SK-N-SH (cell line): ENCODE results near the gene LAMA1. TPM values are rescaled to one million over a fixed set of nuclear protein-coding genes. Genes with fewer than 3 reads are reported as not detected.

Experiments
- CTCF ChIA-PET: fragments of 300-600, 350-600 bp; formaldehyde crosslinking; extraction: SDS; loops from one replicate; lab custom pipeline; 2021; lab: Yijun Ruan, JAX
- POLR2A ChIA-PET: fragments of 350-600 bp; sonication (Branson Sonifier 250); formaldehyde crosslinking; extraction: SDS; loops from one replicate; lab custom pipeline; 2020; ENCODE audit warnings: antibody characterized with exemption, inconsistent platforms; lab: Yijun Ruan, JAX
- DNase-seq: peaks from one replicate; pipeline ENCODE4 v3.0.0; 2012
- H2AFZ ChIP-seq: fragments of 200-600 bp; sonication (generic); 2 replicates; pipeline ENCODE4 v1.8.1; 2016; ENCODE audit warnings: antibody characterized with exemption, mild to moderate bottlenecking, low read depth
- H3F3A ChIP-seq: fragments of 200-600 bp; sonication (generic); replicated peaks from 2 replicates; pipeline ENCODE3; 2016; ENCODE audit warnings: antibody characterized with exemption, mild to moderate bottlenecking; ENCODE audit not compliant: insufficient read depth
- H3K27ac ChIP-seq, 2 experiments: fragments of 200-500 bp in 1 of 2; fragments of 200-600 bp in 1 of 2; sonication (Bioruptor generic) in 1 of 2; sonication (generic), shearing (Covaris generic) in 1 of 2; 2 replicates each; pipeline versions ENCODE4 v1.5.1 to v1.6.1; 2014 to 2016; ENCODE audit warnings: low read depth in 2 of 2, inconsistent platforms in 1 of 2, low read length in 1 of 2, mild to moderate bottlenecking in 1 of 2, mixed read lengths in 1 of 2
- H3K27me3 ChIP-seq: fragments of 200-600 bp; sonication (generic), shearing (Covaris generic); 2 replicates; pipeline ENCODE4 v1.6.1; 2016; ENCODE audit warnings: mixed run types; ENCODE audit not compliant: insufficient read depth
- H3K36me3 ChIP-seq, 2 experiments: fragments of 200-500 bp in 1 of 2; fragments of 200-600 bp in 1 of 2; sonication (Bioruptor generic) in 1 of 2; sonication (generic) in 1 of 2; replicated peaks in 1 of 2; 2 replicates each; pipeline versions ENCODE3 to v1.5.1; 2014 to 2016; ENCODE audit warnings: low read length in 1 of 2, mild to moderate bottlenecking in 1 of 2; ENCODE audit not compliant: insufficient read depth in 2 of 2, control insufficient read depth in 1 of 2
- H3K4me1 ChIP-seq, 2 experiments: fragments of 200-500 bp in 1 of 2; fragments of 200-600 bp in 1 of 2; sonication (Bioruptor generic) in 1 of 2; sonication (generic), shearing (Covaris generic) in 1 of 2; 2 replicates each; pipeline versions ENCODE4 v1.5.1 to v1.6.1; 2014 to 2016; ENCODE audit warnings: low read depth in 1 of 2, low read length in 1 of 2, mixed run types in 1 of 2; ENCODE audit not compliant: insufficient read depth in 2 of 2, control insufficient read depth in 1 of 2
- H3K4me2 ChIP-seq: fragments of 200-600 bp; sonication (generic), shearing (Covaris generic); 2 replicates; pipeline ENCODE4 v1.6.1; 2017; ENCODE audit warnings: mixed run types
- H3K4me3 ChIP-seq, 2 experiments: fragments of 200-500 bp in 1 of 2; fragments of 200-600 bp in 1 of 2; sonication (Bioruptor generic) in 1 of 2; sonication (generic), shearing (Covaris generic) in 1 of 2; 2 replicates each; pipeline versions ENCODE4 v1.5.1 to v1.8.1; 2014 to 2016; ENCODE audit warnings: low read depth in 2 of 2, inconsistent platforms in 1 of 2, low read length in 1 of 2, mild to moderate bottlenecking in 1 of 2, mixed read lengths in 1 of 2, moderate library complexity in 1 of 2
- H3K79me2 ChIP-seq: fragments of 200-600 bp; sonication (generic); 2 replicates; pipeline ENCODE4 v1.8.1; 2017; ENCODE audit warnings: mild to moderate bottlenecking; ENCODE audit not compliant: insufficient read depth
- H3K9ac ChIP-seq: fragments of 200-600 bp; sonication (generic); 2 replicates; pipeline ENCODE4 v1.6.1; 2017; ENCODE audit warnings: mixed run types
- H3K9me2 ChIP-seq: fragments of 200-600 bp; sonication (generic); 2 replicates; pipeline ENCODE4 v1.6.1; 2017; ENCODE audit warnings: mixed run types
- H3K9me3 ChIP-seq: fragments of 200-600 bp; sonication (generic); 2 replicates; pipeline ENCODE4 v1.6.1; 2017; ENCODE audit warnings: mixed run types, mild to moderate bottlenecking, moderate library complexity
- H4K20me1 ChIP-seq: fragments of 200-600 bp; sonication (generic); 2 replicates; pipeline ENCODE4 v1.6.1; 2017; ENCODE audit warnings: mild to moderate bottlenecking, mixed run types; ENCODE audit not compliant: insufficient read depth
- CHD2 ChIP-seq: fragments of 150-350 bp; IDR thresholded peaks from 2 replicates; pipeline ENCODE4 v1.6.1; 2018; ENCODE audit warnings: low read length; ENCODE audit not compliant: partially characterized antibody
- ELF1 ChIP-seq: IDR thresholded peaks from 2 replicates; pipeline ENCODE4 v1.4.0; 2012
- EZH2phosphoT487 ChIP-seq: fragments of 200-600 bp; sonication (generic); IDR thresholded peaks from 2 replicates; pipeline ENCODE4 v1.6.1; 2017; ENCODE audit warnings: low read depth, mixed run types, mild to moderate bottlenecking, antibody characterized with exemption, moderate library complexity, borderline replicate concordance
- FOSL2 ChIP-seq: IDR thresholded peaks from 2 replicates; pipeline ENCODE4 v1.4.0; 2012; ENCODE audit warnings: low read depth, mild to moderate bottlenecking, moderate library complexity, borderline replicate concordance
- FOXJ3 ChIP-seq: sonication (generic); formaldehyde crosslinking; IDR thresholded peaks from 2 replicates; pipeline ENCODE4 v1.5.1; 2020; ENCODE audit warnings: mild to moderate bottlenecking, missing genetic modification reagents
- FOXM1 ChIP-seq: IDR thresholded peaks from 2 replicates; pipeline ENCODE4 v1.4.0; 2012; ENCODE audit warnings: low read depth, mild to moderate bottlenecking
- GATA2 ChIP-seq: sonication (generic); formaldehyde crosslinking; IDR thresholded peaks from 2 replicates; pipeline ENCODE4 v1.5.0; 2020; ENCODE audit warnings: mild to moderate bottlenecking, missing genetic modification reagents
- IRF3 ChIP-seq: fragments of 150-350 bp; IDR thresholded peaks from 2 replicates; pipeline ENCODE4 v1.6.1; 2016; ENCODE audit warnings: mild to moderate bottlenecking, low read depth, low read length
- JUND ChIP-seq: IDR thresholded peaks from 2 replicates; pipeline ENCODE4 v1.4.0; 2012
- MEF2A ChIP-seq: IDR thresholded peaks from 2 replicates; pipeline ENCODE4 v1.4.0; 2012; ENCODE audit warnings: low read depth, borderline replicate concordance
- MXI1 ChIP-seq: IDR thresholded peaks from 2 replicates; pipeline ENCODE4 v1.6.1; 2012; ENCODE audit warnings: mild to moderate bottlenecking, low read depth, low read length, improper control_type of control experiment
- NFIC ChIP-seq: IDR thresholded peaks from 2 replicates; pipeline ENCODE4 v1.4.0; 2012; ENCODE audit warnings: borderline replicate concordance
- PBX3 ChIP-seq: IDR thresholded peaks from 2 replicates; pipeline ENCODE4; 2012
- POLR2AphosphoS5 ChIP-seq: IDR thresholded peaks from 2 replicates; pipeline ENCODE4 v1.6.1; 2012; ENCODE audit warnings: low read depth, low read length
- RAD21 ChIP-seq: IDR thresholded peaks from 2 replicates; pipeline ENCODE4 v1.6.1; 2012; ENCODE audit warnings: mild to moderate bottlenecking, low read length
- RCOR1 ChIP-seq: fragments of 150-350 bp; IDR thresholded peaks from 2 replicates; pipeline ENCODE4 v1.6.1; 2017; ENCODE audit warnings: antibody characterized with exemption, low read length
- RXRA ChIP-seq: IDR thresholded peaks from 2 replicates; pipeline ENCODE4 v1.4.0; 2012; ENCODE audit warnings: low read depth, mild to moderate bottlenecking, borderline replicate concordance
- SMC3 ChIP-seq: IDR thresholded peaks from 2 replicates; pipeline ENCODE4 v1.6.1; 2012; ENCODE audit warnings: low read depth, low read length, improper control_type of control experiment
- TAF1 ChIP-seq: IDR thresholded peaks from 2 replicates; pipeline ENCODE4 v1.6.1; 2012; ENCODE audit warnings: low read depth, mild to moderate bottlenecking, low read length, moderate library complexity, borderline replicate concordance
- TCF12 ChIP-seq: IDR thresholded peaks from 2 replicates; pipeline ENCODE4 v1.4.0; 2012
- TEAD4 ChIP-seq: IDR thresholded peaks from 2 replicates; pipeline ENCODE4 v1.4.0; 2012; ENCODE audit warnings: mild to moderate bottlenecking, borderline replicate concordance; ENCODE audit not compliant: insufficient read depth
- USF1 ChIP-seq: IDR thresholded peaks from 2 replicates; pipeline ENCODE4 v1.4.0; 2012; ENCODE audit warnings: low read depth, borderline replicate concordance
- USF2 ChIP-seq: fragments of 150-350 bp; IDR thresholded peaks from 2 replicates; pipeline ENCODE4 v1.6.1; 2017; ENCODE audit warnings: antibody characterized with exemption, low read length, low read depth, borderline replicate concordance
- ZBTB33 ChIP-seq: IDR thresholded peaks from 2 replicates; pipeline ENCODE4 v1.4.0; 2012; ENCODE audit warnings: low read depth, borderline replicate concordance
- WGBS: methylation state at CpG from one replicate; pipeline ENCODE4 v1.1.6; 2017; ENCODE audit warnings: low lambda C conversion rate; 5-methylcytosine and 5-hydroxymethylcytosine counted together
- polyA plus RNA-seq, 3 experiments: library from polyadenylated mRNA; depleted of rRNA; stranded (reverse); fragments of >200 nt; gene quantifications; 2 replicates each; pipeline ENCODE4 v1.2.3, GENCODE V29; 2012
- TF ChIP-seq, protein P1 (sequence below): IDR thresholded peaks from 2 replicates; pipeline ENCODE4 v1.4.0; 2012; ENCODE audit warnings: low read depth

LAMA1 gene
- polyA plus RNA-seq, 1 of the 3 experiments (the other 2 are of a cell fraction) = 0.07 TPM

GRCh38 chr18:7152440-7152839 is 34.8 kb upstream of the LAMA1 start:
- POLR2A ChIA-PET = no interaction called here
- H4K20me1 ChIP-seq = no peaks in the 10 kb centered on the region
- H3K4me2 ChIP-seq = no peak overlapping the region
- H3K9me2 ChIP-seq = no peaks in the 10 kb centered on the region
- no peaks in the 10 kb centered on the region for H3K27me3 ChIP-seq
- TF ChIP-seq IRF3 = no peak
- no peak for TF ChIP-seq JUND
- no peak for TF ChIP-seq RAD21
- TF ChIP-seq EZH2phosphoT487 = no peak
- no peak for TF ChIP-seq FOXJ3
- no peak for TF ChIP-seq RXRA
- no peak for TF ChIP-seq FOXM1
- TF ChIP-seq TEAD4 = no peak
- no peak for TF ChIP-seq POLR2AphosphoS5
- no peak for TF ChIP-seq USF1
- TF ChIP-seq FOSL2 = no peak
- no peak for TF ChIP-seq GATA2 (CRISPR knock-in tag)
- TF ChIP-seq USF2 = no peak
- TF ChIP-seq MEF2A = no peak
- TF ChIP-seq, all 33 proteins: peak for 0
- H3K27ac ChIP-seq = no peak overlapping the region
- no peaks in the 10 kb centered on the region for H3K4me1 ChIP-seq
- H3K9me3 ChIP-seq = no peaks in the 10 kb centered on the region
- no peaks in the 10 kb centered on the region for H3K79me2 ChIP-seq
- no peaks in the 10 kb centered on the region for H3F3A ChIP-seq
- no peak overlapping the region for H3K4me3 ChIP-seq
- CTCF ChIA-PET = interaction anchor here (1.0 kb wide), 2 partner anchors 13 to 25 kb away, joined by 3 to 4 read pairs; no protein-coding TSS in a partner anchor
- H3K9ac ChIP-seq = no peak overlapping the region
- 17% methylated on average over 1 of the region's 1 CpG for WGBS
- no peaks in the 10 kb centered on the region for H3K36me3 ChIP-seq
- no peak overlapping the region for H2AFZ ChIP-seq
- DNase-seq = no peak

DNA sequence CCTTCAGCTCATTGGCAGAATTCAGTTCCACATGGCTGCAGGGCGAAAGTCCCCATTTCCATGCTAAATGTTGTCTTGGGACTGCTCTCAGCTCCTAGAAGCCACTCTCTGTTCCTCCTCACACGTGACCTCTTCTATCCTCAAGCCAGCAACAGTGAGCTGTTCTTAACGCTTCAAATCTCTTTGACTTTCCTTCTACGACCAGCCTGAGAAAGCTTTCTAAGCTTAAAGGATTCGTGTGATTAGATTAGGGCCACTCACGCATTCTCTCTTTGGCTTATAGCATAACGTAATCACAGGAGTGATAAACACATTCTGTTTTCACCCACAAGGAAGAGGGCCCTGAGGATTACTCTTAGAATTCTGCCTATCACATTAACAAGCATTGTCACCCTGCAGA is 29.8 kb upstream of the LAMA1 start:
- CTCF ChIA-PET = interaction anchor here (0.7 to 1.3 kb wide), 2 partner anchors 30 to 36 kb away, joined by 3 read pairs; no protein-coding TSS in a partner anchor
- DNase-seq = no peak
- Histone ChIP-seq H3K4me3 (no peak overlapping the region), H3K36me3 (no peaks in the 10 kb centered on the region), H4K20me1 (no peaks in the 10 kb centered on the region), H3K9me3 (no peaks in the 10 kb centered on the region), H3K9me2 (no peaks in the 10 kb centered on the region), H3K79me2 (no peaks in the 10 kb centered on the region), H3F3A (no peaks in the 10 kb centered on the region), H3K4me2 (no peak overlapping the region), H3K9ac (no peak overlapping the region), H3K4me1 (no peaks in the 10 kb centered on the region), H3K27ac (no peak overlapping the region), H2AFZ (no peak overlapping the region), H3K27me3 (no peaks in the 10 kb centered on the region)
- 40% methylated on average over 7 of the region's 7 CpGs for WGBS
- POLR2A ChIA-PET = no interaction called here
- no peak for TF ChIP-seq TEAD4
- TF ChIP-seq, protein P1, sequence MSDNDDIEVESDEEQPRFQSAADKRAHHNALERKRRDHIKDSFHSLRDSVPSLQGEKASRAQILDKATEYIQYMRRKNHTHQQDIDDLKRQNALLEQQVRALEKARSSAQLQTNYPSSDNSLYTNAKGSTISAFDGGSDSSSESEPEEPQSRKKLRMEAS = no peak
- TF ChIP-seq PBX3 = no peak
- TF ChIP-seq FOSL2 = no peak
- no peak for TF ChIP-seq MEF2A
- TF ChIP-seq CHD2 = no peak
- TF ChIP-seq SMC3 = no peak
- TF ChIP-seq ELF1 = no peak
- no peak for TF ChIP-seq TAF1
- TF ChIP-seq POLR2AphosphoS5 = no peak
- no peak for TF ChIP-seq TCF12
- TF ChIP-seq ZBTB33 = no peak
- no peak for TF ChIP-seq RCOR1
- TF ChIP-seq MXI1 = no peak
- TF ChIP-seq NFIC = no peak
